LNCAP (cell line): ENCODE measurements around the gene EMC10.

ENCODE experiments used
- TF ChIP-seq, protein P1 (sequence below): fragments of 450-650 bp; IDR thresholded peaks from 2 replicates; pipeline ENCODE4 v1.5.1; 2017; ENCODE audit warnings: mild to moderate bottlenecking

The EMC10 gene

DNA sequence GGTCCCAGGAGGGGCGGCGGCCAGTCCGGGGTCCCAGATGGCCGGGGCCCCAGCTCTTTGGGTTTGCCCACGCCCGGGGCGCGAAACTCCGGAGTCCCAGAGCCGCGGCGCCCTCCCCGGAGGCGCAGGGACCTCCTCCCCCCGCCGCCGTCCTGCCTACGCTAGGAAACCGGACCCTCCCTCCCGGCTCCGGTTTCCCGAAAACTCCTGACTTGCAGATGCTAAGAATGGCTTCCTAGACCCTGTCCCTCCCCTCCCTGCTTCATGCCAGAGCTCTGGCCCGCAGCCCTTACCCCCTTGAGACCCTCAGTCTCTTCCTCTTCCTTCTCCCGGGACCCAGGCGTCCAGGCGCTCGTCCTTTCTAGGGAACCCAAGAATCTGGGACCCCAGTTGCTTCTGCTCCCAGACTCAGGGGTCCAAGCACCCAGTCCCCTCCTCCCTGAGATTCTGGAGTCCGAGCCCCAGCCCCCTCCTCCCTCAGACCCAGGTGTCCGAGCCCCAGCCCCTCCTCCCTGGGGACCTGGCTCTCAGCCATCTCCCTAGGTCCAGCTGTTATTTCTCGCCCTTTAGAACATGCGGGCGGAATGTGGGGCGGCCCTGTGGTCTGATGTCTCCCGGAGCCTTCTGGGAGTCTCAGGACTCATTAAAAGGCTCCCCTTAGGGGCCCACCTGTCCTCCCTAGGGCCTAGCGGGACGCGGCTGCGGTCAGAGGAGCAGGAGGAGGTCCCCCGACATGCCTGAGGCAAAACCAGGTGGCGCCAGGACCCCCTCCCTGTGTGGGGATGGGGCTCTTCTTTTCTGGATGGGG lies 43.9 kb upstream of the EMC10 start, which contains the start of gene MYBPC2:
TSS of gene MYBPC2 (plus strand) at position 672 of the 808 bp plus-strand sequence. CDS start at position 734, 62 bp downstream.
- TF ChIP-seq, protein P1, sequence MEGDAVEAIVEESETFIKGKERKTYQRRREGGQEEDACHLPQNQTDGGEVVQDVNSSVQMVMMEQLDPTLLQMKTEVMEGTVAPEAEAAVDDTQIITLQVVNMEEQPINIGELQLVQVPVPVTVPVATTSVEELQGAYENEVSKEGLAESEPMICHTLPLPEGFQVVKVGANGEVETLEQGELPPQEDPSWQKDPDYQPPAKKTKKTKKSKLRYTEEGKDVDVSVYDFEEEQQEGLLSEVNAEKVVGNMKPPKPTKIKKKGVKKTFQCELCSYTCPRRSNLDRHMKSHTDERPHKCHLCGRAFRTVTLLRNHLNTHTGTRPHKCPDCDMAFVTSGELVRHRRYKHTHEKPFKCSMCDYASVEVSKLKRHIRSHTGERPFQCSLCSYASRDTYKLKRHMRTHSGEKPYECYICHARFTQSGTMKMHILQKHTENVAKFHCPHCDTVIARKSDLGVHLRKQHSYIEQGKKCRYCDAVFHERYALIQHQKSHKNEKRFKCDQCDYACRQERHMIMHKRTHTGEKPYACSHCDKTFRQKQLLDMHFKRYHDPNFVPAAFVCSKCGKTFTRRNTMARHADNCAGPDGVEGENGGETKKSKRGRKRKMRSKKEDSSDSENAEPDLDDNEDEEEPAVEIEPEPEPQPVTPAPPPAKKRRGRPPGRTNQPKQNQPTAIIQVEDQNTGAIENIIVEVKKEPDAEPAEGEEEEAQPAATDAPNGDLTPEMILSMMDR = no peak

DNA sequence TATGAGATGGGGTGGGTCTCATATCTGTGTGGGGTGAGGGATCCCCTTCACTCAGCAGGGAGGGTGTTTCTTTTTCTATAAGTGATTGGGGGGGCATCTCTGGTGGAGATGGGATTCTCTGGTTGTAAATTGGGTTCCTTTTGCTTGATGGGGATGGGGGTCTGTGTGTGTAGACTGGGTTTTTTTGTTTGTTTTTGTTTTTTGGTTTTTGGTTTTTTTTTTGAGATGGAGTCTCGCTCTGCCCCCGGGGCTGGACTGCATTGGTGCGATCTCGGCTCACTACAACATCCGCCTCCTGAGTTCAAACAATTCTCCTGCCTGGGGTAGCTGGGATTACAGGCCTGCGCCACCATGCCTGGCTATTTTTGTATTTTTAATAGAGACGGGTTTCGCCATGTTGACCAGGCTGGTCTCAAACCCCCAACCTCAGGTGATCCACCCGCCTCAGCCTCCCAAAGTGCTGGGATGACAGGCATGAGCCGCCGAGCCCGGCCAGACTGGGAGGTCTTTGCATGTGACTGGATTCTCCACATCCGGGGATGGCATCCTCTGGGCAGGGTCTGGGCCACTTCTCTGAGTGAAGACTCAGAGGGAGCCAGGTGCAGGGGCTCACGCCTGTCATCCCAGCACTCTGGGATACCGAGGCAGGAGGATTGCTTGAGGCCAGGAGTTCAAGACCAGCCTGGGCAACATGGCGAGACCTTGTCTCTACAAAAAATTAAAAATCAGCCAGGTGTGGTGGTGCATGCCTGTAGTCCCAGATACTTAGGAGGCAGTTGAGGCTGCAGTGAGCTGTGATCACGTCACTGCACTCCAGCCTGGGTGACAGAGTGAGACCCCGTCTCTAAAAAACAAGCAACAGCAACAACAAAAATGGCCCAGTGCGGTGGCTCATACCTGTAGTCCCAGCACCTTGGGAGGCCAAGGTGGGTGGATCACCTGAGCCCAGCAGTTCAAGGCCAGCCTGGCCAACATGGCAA lies 42.8 kb upstream of the EMC10 start:
- TF ChIP-seq, protein P1 = no peak

DNA sequence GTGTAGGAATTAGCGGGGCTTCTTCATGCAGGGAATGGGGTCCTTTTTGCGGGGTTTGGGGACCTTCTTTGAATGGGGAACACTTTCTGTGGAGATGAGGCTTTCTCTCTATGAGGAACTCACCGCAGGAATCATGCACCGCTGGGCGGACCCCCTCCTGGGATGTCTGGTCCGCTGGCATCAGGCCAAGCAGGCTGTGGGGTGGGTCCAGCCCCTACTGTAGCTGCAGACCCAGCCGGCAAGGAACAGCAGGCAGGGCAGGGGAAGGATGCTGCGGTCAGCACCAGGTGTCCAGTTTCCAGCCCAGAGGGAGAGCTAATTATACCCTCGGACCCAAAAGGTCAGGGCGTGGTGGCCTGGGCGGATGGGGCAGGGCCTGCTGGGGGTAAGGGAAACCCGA lies 41.8 kb upstream of the EMC10 start:
- TF ChIP-seq, protein P1 = no peak

DNA sequence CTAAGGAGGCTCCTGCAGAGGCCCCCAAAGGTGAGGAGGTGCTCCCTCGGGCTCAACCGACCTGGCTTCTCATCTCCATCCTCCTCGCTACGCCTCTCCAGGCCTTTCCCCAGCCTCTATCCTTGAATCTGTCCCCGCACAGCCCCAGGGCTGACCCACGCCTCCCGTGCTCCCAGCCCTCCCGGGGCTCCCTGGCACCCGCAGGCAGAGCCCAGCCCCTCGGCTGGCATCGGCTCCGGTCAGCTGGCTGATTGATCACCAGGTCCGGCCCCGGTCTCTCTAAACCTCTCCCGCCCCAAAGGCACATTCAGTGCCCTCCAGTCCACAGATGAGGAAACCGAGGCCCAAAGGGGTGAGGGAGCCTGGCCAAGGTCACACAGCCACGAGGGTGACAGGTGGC lies 41.1 kb upstream of the EMC10 start:
- TF ChIP-seq, protein P1 = no peak

DNA sequence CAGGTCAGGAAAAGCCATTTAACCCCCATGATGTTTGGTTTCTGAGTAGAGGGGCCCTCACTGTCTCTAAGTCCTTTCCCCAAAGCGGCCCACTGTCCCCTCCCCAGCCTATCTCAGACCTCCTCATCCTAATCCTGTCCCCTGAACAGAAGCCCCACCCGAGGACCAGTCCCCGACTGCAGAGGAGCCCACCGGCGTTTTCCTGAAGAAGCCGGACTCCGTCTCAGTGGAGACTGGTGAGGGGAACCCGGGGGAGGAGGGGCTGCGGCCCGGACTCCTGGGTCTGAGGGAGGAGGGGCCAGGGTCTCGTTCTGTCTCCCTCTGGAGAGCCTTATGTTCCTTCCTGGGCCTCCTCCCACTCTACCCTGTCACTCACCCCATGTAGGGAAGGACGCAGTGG lies 40.7 kb upstream of the EMC10 start:
- TF ChIP-seq, protein P1 = no peak

DNA sequence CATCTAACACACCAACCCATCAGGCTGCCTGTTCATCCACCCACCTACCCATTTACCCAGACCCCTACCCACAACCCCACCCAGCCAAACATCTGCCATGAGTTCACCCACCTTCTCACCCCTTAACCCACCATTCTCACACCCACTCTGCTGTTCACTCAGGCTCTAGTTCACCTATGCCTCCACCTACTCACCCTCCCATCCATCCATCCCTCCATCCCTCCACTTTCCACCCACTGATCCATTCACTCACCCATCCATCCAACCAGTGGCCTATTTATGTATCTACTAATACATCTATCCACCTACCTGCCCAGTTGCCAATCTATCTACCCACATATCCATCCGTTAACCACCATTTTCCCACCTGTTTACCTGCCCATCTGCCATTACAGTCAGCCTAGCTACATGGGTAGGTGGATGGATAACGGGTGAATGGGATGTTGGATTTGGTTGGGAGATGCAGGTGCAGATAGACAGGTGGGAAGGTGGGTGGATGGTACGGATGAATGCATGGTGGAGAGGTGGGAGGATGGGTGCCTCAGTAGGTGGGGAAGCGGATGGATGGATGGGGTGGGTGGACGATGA lies 38.4 kb upstream of the EMC10 start:
- TF ChIP-seq, protein P1 = no peak

DNA sequence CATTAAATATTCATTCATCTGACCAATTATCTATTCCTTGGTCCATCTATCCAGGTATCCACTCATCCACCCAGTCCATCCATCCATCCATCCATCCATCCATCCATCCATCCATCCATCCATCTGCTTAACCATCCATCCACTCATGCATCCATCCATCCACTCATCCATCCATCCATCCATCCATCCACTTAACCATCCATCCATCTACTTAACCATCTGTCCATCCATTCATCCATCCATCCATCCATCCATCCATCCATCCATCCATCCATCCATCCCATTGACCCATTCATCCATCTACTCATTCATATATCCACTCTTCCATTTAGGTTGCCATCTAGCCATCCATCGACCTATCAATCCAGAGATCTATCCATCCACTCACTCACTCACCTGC lies 32.2 kb upstream of the EMC10 start:
- TF ChIP-seq, protein P1 = no peak
